Measurements from ENCODE around the gene DUS3L. TPM values are rescaled to one million over a fixed set of nuclear protein-coding genes. Genes with fewer than 3 reads are reported as not detected.

The DUS3L gene
- total and polyA plus RNA-seq, 2 of the 8 experiments (the other 6 are each of a cell fraction or from before 2014, with no cell fraction given): 37.6 to 39.1 TPM

GRCh38 chr19:5790559-5791520, at the start of gene DUS3L (continued):
- TF ChIP-seq ATF3 (IDR thresholded peaks at IDR 0.05; ENCODE audit: insufficient read depth, low read depth, low read length) (peak; percentile 89), BCL11A (IDR thresholded peaks at IDR 0.05; ENCODE audit: low read depth in 2 of 2, low read length in 2 of 2) (no peak), TEAD4 (IDR thresholded peaks at IDR 0.05; ENCODE audit: low read depth, low read length) (peak; percentile 31; the same call in 1 of the 2 replicates), HDAC2 (IDR thresholded peaks at IDR 0.05; ENCODE audit: borderline replicate concordance in 1 of 2, low read depth in 2 of 2, low read length in 2 of 2) (peak; percentile 57 to 96; a peak in 3 of 4 replicates), TCF12 (IDR thresholded peaks at IDR 0.05; ENCODE audit: low read depth, low read length) (no peak), NRF1 (IDR thresholded peaks at IDR 0.05; ENCODE audit: low read depth, low read length) (peak; percentile 67), CTBP2 (IDR thresholded peaks at IDR 0.05; ENCODE audit: borderline replicate concordance, insufficient read depth, insufficient read length, low read length) (no peak), PHF8 (conservative IDR thresholded peaks at IDR 0.05; ENCODE audit: low read depth, low read length) (peak; percentile 95), POLR2AphosphoS5 (IDR thresholded peaks at IDR 0.05; ENCODE audit: low read depth, low read length) (peak; percentile 89), RFX5 (IDR thresholded peaks at IDR 0.05; ENCODE audit: borderline replicate concordance, low read depth, low read length) (no peak), TBP (IDR thresholded peaks at IDR 0.05; ENCODE audit: low read depth, low read length) (peak; percentile 82), JUN (IDR thresholded peaks at IDR 0.05; ENCODE audit: low read depth, low read length) (no peak), SUZ12 (IDR thresholded peaks at IDR 0.05; ENCODE audit: low read length) (no peak), SIX5 (IDR thresholded peaks at IDR 0.05; ENCODE audit: low read depth, low read length) (peak; percentile 88), SIN3A (conservative IDR thresholded peaks at IDR 0.05 in 1 of 2, IDR thresholded peaks at IDR 0.05 in 1 of 2; ENCODE audit: low read depth in 1 of 2, low read length in 2 of 2) (peak; percentile 90 to 99; a peak in 3 of 4 replicates), EGR1 (IDR thresholded peaks at IDR 0.05; ENCODE audit: borderline replicate concordance, low read depth, low read length) (no peak), SIRT6 (IDR thresholded peaks at IDR 0.05; ENCODE audit: low read length) (no peak), NANOG (IDR thresholded peaks at IDR 0.05; ENCODE audit: insufficient read depth, low read depth, low read length, poor library complexity, severe bottlenecking) (no peak), BRCA1 (IDR thresholded peaks at IDR 0.05; ENCODE audit: low read depth, low read length) (no peak), GTF2F1 (IDR thresholded peaks at IDR 0.05; ENCODE audit: borderline replicate concordance, low read depth, low read length) (0 out of 2 replicates have a peak, but pooled peaks have one; percentile 9), CBX5 (IDR thresholded peaks at IDR 0.05; ENCODE audit: low read depth, low read length) (no peak), RBBP5 (IDR thresholded peaks at IDR 0.05; ENCODE audit: borderline replicate concordance, low read depth, low read length) (peak; percentile 87)
